ENCODE data around the gene TNXB.
"Not testable (repeated sequence)": the region's sequence is repeated elsewhere in the genome, so short reads cannot be mapped to it uniquely, and the experiment has no call there.

Gene TNXB

GRCh38 chr6:32056254-32056653 lies 52.9 kb downstream of the TNXB start:
- DNase-seq: no peak

GRCh38 chr6:32055756-32056155 lies 53.4 kb downstream of the TNXB start:
- not testable (repeated sequence) for DNase-seq

DNA sequence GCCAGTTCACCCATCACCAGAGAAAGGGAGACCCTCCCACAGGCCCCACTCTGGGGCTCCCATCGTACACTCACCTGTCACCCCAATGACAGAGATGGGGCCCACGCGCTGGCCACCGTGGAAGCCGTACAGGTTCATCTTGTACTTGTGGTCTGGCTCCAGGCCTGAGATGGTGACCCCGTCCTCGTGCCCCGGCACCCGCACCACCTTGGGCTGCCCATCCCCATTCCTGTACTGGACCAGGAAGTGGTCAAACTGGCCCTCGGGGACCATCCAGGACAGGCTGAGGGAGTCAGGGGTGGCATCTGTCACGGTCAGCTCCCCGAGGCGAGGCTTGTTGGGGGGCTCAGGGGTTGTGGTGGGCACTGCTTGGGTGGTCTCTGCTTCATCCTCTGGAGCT lies 55.8 kb downstream of the TNXB start:
- DNase-seq: not testable (repeated sequence)

GRCh38 chr6:32052626-32053025 lies 56.5 kb downstream of the TNXB start:
- DNase-seq: not testable (repeated sequence)

- DNase-seq: no peak
These were observed 58.6 kb downstream of the TNXB start for GRCh38 chr6:32050562-32050961.

DNA sequence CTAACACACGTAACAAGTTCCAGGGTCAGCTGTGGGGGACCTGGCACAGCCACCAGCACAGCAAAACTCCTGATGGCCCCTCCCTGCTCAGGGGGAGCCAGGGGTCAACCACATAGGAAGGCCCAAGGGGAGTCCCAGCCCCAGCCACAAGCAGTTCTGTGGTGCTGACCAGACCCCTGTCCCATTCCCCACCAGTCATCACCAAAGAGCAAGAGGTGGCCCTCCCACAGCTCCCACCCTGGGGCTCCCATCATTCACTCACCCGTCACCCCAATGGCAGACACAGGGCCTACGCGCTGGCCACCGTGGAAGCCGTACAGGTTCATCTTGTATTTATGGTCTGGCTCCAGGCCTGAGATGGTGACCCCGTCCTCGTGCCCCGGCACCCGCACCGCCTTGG lies 59.4 kb downstream of the TNXB start:
- not testable (repeated sequence) for DNase-seq

GRCh38 chr6:32049149-32049548 lies 60.0 kb downstream of the TNXB start:
- DNase-seq: not testable (repeated sequence)

DNA sequence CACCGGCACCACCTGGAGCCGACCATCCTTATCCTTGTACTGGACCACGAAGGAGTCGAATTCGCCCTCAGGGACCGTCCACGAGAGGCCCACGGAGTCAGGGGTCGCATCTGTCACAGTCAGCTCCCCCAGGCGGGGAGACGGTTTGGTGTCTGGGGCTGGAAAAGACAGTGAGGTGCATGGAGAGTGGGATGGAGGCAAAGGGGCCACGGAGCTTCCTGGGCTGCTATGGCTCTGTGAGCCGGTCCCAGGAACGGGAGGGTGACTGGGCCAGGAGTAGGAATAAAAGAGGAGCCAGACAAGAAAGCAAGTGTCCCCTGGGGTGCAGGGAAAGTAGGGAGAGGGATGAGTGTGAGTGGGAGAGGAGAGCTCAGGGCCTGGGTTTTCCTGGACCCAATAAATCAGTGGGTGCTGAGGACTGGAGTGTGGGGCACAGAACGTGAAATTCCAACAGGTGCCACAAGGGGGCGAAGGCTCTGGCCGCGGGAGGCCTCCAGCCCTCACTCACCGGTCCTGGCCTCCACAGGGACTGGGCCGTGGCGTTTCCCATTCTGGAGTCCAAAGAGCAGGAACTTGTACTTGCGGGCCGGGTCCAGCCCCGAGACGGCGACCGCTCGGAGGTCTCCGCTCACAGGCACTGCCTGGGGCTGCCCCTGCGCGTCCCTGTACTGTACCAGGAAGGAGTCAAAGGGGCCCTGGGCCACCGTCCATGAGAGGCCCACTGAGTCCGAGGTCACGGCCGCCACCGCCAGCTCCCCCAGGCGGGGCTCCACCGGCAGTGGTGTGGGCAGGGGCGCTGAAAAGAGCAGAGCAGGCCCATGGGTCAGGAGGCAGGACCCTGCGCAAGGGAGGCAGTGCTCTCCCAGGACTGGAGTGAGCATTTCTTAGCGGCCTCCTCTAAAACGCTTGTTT lies 61.0 kb downstream of the TNXB start:
- DNase-seq: no peak

DNA sequence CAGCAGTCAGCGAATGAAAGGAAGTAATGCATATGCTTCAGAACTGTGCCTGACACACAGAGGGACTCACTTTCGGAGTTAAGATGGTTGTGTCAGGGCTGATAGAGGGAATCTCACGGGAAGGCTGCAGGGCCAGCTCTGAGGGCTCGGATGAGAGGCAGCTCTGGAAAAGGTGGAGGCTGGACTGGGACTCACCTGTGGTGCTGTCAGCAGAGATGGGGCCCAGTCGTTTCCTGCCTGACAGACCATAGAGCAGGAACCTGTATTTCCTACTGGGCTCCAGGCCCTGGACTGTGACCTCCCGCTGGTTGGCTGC lies 61.6 kb downstream of the TNXB start:
- no peak for DNase-seq

- DNase-seq: no peak
These were observed 62.1 kb downstream of the TNXB start for GRCh38 chr6:32047084-32047478.

GRCh38 chr6:32046450-32047083 lies 62.6 kb downstream of the TNXB start:
- DNase-seq: no peak

GRCh38 chr6:32045811-32046449 lies 63.2 kb downstream of the TNXB start:
- DNase-seq: no peak

GRCh38 chr6:32044916-32045315 lies 64.2 kb downstream of the TNXB start:
- not testable (repeated sequence) for DNase-seq

DNA sequence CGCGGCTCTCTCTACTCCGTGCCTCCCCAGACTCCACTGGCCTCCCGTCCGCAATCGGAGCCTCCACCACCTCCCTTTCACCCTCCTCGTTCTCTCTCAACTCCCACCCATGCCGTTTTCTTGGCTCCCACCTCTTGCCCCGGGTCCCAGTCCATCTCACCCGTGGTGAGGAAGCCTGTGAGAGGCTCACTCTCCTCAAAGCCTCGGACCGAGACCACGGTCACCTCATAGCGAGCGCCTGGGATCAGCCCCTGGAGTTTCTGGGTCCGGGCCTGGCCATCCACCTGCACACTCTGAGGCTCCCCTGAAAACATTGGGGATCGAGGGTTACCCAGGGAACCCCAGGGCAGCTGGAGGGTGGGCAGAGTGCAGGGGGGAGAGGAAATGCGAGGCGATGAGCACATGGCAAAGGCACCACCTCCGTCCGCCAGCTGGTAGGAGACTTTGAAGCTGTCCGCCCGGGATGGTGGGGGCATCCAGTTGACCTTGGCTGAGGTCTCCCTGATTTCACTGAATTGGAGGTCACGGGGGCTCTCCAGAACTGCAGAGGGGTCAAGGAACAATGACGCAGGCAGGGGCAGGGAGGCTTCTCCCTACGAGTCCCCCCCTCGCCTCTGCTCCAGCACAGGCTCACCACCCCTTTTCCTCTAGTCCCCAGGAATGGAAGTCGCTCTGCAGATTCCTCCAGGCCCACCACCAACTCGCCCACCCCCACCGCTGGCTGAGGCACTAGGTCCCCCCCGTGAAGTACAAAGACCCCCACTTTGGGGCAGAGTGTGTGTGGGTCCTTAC lies 65.4 kb downstream of the TNXB start:
- DNase-seq: not testable (repeated sequence)

GRCh38 chr6:32042276-32042675 lies 66.9 kb downstream of the TNXB start:
- DNase-seq: not testable (repeated sequence)

- not testable (repeated sequence) for DNase-seq
These were observed 67.8 kb downstream of the TNXB start for GRCh38 chr6:32041385-32041784.

- not testable (repeated sequence) for DNase-seq
These were observed 68.2 kb downstream of the TNXB start for GRCh38 chr6:32041050-32041321.

GRCh38 chr6:32040299-32041049 lies 68.7 kb downstream of the TNXB start:
- DNase-seq: not testable (repeated sequence)

- not testable (repeated sequence) for DNase-seq
These were observed 69.5 kb downstream of the TNXB start for GRCh38 chr6:32039321-32040274.

DNA sequence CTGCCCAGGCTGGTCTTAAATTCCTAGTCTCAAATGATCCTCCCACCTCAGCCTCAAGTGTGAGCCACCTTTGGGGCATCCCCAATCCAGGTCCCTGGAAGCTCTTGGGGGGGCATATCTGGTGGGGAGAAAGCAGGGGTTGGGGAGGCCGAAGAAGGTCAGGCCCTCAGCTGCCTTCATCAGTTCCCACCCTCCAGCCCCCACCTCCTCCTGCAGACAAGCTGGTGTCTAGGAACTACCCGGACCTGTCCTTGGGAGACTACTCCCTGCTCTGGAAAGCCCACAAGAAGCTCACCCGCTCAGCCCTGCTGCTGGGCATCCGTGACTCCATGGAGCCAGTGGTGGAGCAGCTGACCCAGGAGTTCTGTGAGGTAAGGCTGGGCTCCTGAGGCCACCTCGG lies 70.3 kb downstream of the TNXB start:
- not testable (repeated sequence) for DNase-seq
